DMS53 treated with DMSO at 0.1 percent for 48 hours (cell line): ENCODE measurements around the gene WDR4.
A peak's percentile ranks its signal among the peaks of the same experiment; 100 is the strongest.
"Not testable (repeated sequence)": the region's sequence is repeated elsewhere in the genome, so short reads cannot be mapped to it uniquely, and the experiment has no call there.

ENCODE experiments used
- DNase-seq: peaks from one replicate; lab custom pipeline; 2025; ENCODE audit not compliant: unreplicated experiment; lab: John Stamatoyannopoulos, UW

Gene WDR4

DNA sequence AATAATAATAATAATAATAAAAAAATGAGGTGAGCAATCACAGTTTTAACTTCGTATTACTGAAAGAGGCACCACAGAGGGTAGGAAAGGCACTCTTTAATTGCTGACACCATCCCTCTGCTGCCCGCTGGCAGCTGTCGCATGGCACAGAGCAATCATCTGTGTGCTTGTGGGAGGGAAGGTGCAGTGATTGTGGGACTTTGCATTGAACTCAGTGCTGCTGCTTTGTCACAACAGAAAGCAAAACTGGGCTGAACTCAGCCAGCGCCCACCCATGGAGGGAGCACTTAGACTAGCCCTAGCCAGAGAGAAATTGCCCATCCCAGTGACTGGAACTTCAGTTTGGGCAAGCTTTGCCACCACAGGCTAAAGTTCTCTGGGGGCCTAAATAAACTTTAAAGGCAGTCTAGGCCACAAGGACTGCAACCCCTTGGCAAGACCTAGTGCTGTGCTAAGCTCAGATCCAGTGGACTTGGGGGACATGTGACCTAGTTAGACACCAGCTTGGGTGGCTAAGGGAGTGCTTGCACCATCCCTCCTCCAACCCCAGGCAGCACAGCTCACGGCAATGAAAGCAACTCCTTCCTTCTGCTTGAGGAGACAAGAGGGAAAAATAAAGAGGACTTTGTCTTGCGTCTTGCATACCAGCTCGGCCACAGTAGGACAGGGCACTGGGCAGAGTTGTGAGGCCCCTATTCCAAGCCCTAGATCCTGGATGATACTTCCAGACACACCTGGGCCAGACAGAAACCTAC, 59.3 kb downstream of the WDR4 start:
- no peak for DNase-seq

DNA sequence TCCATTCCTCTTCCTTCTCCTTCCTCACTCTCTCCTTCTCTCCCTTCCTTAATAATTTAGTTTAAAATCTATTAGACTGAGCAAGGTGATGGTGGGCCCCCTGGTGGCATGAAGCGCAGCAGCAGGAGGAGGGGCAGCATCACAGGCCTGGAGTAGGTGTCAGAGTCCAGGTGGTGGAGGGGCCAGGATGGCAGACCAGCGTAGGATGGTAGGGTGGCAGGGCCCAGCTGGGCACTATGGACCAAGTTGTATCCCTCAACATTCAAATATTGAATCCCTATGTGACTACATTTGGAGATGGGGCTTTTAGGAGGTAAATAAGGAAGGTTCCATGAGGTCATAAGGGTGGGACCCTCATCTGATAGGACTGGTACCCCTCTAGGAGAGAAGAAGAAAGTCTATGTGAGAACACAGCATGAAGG, 61.0 kb downstream of the WDR4 start:
- DNase-seq = peak; percentile 24

DNA sequence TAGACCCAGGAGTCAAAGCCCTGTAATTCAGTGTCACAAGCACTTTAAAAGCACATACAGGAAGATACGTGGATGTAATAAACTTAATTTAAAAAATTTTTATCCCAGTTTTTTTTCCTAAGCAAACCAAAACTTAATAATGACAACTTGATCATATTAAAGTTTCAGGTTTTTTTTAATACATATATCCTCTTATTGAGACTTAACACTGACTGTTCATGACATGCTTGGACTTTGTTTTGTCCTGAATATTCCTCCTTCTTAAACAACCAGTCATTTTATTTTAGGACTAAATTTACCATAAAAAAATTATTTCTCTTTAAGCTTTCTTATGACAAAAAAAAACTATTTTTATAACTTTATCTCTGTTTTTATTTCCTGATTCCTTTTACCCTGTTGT, 64.1 kb downstream of the WDR4 start:
- no peak for DNase-seq

DNA sequence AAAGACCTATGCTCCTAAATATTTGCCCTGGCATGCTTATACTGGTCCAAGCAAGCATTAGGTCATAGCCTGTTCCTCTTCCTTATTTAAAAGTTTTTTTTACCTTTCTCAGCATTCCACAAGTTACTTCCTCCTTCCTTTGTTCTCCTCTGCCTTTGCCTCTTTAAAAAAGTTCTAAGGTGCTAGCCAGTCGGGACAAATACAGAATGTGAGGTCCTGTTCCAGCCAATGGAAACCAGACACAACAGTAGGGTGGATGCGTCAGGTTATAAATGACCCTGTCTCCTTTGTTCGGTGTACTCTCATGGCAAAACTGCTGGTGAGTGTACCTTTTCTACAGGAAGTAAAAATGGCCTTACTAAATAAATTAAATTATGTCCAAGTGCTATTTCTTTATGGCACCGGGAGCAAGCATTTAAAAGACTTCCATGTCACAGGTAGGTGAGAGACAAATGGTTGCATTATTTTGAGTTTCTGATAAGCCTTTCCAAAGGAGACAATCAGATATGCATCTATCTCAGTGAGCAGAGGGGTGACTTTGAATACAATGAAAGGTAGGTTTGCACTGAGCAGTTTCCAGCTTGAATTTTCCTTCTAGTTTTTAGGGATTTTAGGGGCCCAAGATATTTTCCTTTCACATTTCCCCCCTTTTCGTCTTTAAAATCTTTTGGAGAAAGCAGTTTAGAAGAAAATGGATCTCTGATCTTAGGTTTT, 66.7 kb downstream of the WDR4 start:
- DNase-seq = not testable (repeated sequence)

DNA sequence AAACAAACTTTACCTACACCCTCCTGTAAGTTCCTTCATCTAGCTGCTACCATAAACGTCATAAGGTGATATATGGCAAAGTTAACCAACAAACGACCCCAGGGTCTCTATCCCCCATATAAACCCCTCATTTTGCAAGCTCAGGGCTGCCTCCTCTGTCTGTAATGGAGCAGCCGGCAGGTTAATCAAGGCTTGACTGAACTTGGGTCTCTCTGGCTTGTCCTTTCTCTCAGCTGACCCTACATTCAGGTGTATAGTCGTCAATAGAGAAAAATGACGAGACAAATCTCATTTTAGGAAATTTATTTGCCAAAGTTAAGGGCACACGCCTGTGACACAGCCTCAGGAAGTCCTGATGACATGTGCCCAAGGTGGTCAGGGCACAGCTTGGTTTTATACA, 67.4 kb downstream of the WDR4 start:
- no peak for DNase-seq

DNA sequence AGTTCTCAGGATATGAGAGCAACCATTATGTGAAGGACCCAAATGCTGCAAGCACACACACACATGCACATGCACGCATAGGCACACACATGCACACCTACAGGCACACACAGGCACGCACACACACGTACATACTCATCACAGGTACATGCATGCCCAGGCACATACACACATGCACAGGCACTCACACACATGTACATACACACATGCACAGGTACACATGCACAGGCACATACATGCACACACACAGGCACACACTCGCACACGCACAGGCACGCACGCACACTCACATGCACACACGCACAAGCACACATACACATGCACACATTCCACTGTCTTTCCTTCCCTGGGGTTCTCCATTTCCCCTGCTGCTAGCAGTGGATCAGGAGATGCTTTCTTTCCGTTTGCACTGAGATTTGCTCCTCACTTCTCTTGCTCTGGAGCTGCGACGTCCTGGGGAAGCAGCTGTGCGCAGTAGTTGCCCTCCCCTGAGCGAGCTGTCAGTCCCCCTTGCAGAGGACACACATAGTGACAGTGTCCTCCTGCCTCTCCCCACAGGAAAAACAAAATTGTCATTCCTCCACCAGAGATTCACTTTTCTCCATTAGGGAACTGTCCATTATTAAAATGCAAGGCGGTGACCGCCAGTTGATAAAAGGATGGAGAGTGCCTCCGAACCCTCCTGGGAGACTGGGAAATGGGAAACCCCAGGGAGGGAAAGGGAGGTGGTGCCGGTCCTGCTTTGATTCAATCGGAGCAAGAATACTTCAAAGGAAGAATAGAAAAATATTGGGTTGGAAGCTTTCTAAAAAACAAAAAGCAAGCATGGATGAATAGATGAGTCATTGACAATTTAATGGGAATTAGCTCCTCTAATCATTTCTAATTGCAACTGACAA, 69.5 kb downstream of the WDR4 start:
- no peak for DNase-seq

DNA sequence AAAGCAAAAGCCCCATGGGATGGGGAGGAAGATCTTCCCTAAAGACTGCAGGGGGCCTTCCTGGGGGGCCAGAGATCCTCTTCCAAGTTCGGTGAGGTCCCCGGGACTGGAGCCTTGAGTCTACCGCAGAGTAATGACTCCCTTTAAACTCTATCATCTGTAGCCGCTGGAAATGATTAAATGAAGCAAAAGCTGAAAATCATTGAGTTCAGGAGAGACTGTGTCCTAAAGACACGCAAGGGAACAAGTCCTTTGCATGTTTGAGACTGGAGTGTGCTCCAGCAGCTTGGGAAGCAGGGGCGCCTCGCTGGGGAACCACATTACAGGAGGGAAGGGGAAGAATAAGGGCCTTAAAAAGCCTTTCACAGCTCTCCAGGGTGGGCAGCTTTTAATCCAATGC, 70.2 kb downstream of the WDR4 start:
- DNase-seq = no peak

DNA sequence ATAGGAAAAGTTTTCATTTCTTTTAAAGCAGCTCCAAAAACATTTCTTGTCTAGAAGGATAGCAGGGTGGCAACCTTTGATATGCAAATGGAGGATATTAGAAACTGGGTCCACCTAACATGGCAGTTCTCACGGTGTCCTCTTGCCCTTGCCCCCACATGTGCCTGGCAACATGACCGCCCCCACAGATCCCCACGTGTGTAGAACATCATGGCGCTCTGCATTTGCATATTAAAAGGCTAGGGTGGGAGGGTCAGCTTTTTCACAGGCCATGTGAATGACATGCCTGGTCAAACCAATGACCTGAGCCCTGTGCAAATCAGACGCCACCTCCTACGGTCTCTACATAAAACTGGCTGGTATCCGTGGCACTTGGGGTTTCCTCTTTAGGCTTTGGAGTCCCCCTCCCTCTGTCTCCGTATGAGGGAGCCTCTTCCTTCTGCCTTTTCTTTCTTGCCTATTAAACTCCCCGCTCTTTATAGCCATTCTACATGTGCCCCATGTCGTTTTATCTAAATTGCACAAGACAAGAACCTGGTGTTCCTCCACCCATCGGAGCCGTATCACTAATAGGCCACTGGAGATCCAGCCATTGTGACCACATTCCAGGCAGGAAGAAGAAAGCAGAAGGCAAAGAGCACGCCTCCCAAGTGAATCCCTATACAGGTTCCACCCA, 71.3 kb downstream of the WDR4 start:
- DNase-seq = no peak

DNA sequence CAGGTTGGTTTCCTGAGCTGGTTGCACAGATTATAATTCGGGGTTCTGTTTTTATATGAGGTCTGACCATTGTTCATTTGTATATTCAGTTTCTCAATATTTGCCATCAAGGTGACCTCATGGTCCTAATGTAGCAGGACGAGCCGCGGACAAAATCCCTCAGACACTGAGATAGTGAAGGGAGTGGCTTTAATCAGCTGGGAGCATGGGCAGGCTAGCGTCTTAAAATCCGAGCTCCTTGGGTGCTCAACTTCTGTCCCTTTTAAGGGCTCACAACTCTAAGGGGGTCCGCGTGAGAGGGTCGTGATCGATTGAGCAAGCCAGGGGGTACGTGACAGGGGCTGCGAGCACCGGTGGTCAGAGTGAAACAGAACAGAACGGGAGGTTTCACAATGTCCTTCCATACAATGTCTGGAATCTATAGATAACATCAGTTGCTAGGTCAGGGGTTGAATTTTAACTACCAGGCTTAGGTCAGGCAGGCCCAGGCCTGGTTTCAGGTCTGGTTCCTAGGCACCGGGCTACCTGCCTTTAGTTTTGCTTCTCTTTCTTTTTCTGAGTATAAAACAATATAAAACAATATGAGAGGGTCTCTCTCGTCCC, 71.9 kb downstream of the WDR4 start:
- DNase-seq = not testable (repeated sequence)

DNA sequence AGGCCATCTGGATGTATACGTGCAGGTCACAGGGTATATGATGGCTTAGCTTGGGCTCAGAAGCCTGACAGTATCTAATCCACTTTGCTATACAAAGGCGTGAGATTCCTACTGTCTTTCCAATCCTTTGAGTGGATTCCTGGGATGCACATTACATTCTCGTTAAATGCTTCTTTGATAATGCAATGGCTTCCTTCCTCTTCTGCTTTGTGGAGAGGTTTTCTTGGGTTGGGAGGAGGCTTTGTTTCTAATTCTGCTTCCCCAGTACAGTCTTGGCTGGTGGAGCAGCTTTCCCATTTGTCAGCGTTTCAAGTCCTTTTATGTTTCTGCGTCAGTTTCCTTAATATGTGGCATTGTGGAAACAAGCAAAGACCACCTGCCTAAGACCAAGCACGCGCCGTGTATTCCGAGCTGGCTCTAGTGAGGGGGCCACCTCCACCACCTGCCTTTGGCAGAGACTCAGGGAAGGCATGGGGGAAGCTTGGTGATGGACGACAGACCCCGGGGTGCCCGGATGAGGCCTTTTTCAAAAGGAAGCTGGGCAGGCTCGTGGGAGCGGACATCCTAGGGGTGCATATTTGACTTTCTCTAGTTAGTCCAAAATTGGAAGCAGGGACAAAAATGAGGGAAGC, 72.7 kb downstream of the WDR4 start:
- no peak for DNase-seq

DNA sequence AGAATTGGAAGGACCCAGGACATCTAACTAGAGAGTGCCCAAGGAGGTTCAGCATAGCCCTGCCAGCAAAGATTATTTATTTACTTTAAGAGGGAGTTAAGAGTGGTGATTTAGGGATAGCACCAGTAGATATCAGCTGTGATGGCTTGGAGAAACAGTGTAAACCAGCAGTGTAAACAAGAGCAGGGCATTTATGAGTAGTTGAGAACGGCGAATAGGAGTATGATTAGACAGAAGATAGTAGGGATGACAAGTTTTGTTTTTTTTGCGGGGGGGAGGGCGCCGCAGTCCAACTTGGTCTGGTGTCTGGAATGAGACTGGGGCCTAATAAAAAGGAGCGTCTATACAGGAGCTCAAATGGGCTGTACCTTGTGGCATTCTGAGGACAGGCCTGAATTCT, 77.7 kb downstream of the WDR4 start:
- not testable (repeated sequence) for DNase-seq

DNA sequence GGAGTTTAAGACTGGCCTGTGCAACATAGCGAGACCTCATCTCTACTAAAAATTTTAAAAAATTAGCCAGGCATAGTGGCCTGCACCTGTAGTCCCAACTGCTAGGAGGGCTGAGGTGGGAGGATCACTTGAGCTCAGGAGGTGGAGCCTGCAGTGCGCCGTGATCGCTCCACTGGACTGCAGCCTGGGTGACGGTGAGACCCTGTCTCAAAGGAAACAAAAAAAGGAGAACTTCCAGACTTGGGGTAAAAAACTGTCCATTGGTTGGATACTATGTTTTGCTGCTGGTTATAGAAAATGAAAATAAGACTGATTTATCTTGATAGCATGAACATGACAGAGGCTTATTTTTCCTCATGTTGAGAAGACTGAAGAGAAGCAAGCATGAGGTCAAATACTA, 79.4 kb downstream of the WDR4 start:
- DNase-seq = no peak

DNA sequence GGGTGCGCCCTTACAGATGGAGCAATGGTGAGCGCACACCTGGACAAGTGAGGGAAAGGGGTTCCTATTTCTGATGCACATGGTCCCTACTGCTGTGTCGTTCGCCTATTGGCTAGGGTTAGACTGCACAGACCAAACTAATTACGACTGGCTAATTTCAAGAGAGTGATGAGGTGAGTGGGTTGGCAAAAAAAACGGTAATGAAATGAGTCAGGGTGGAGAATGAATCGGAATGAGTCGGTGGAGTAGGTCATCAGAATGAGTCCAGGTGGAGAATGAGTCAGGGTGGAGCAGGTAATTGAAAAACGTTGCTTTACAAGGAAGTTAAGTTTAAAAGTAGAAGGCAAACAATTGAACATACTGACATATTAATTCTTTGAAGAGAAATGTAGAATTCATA, 79.8 kb downstream of the WDR4 start:
- DNase-seq = no peak
